ENCODE results near the gene S100B. TPM values are rescaled to one million over a fixed set of nuclear protein-coding genes. Genes with fewer than 3 reads are reported as not detected.
"Not testable (repeated sequence)": the region's sequence is repeated elsewhere in the genome, so short reads cannot be mapped to it uniquely, and the experiment has no call there.

The S100B gene
- total RNA-seq, 1 donor from 2014 or later: 29.9 TPM

- no peak for DNase-seq (ENCODE audit: low read depth, low spot score)
- H3K27me3 Mint-ChIP-seq (ENCODE audit: low read depth): no peaks in the 10 kb centered on the region
- H3K9me3 Mint-ChIP-seq: peaks cover 4% of the 10 kb centered on the region
- peaks cover 40% of the 10 kb centered on the region for H3K4me1 Mint-ChIP-seq
- H3K27ac Mint-ChIP-seq (ENCODE audit: unreplicated experiment): peak overlapping the region; percentile 97
- H3K36me3 Mint-ChIP-seq (ENCODE audit: low read depth): peaks cover 2% of the 10 kb centered on the region
- TF ChIP-seq CTCF (conservative IDR thresholded peaks at IDR 0.05): no peak
- H3K4me3 Mint-ChIP-seq: peak overlapping the region; percentile 96
Measured at GRCh38 chr21:46634427-46634826, 29.5 kb upstream of the S100B start.

DNA sequence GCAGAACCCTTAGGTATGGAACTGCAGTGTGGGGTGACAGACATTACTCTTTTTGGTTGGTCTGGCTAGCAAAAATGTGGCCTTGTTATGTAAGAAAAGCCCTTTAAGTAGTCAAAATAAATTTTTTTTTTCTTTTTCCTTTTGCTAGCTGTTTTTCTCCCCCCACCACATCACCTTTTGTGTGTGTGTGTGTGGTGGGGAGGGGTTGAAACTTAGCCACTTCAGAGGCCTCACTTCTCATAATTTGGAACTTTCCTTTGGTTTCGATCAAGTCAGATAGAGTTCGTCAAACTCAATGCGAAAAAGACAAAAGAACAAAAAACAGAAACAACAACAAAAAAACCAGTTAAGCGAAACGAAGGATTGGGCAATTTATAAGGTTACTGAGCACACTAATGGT lies 28.7 kb upstream of the S100B start:
- Mint-ChIP-seq H3K27me3 (ENCODE audit: low read depth) (no peaks in the 10 kb centered on the region), H3K27ac (ENCODE audit: unreplicated experiment) (peak overlapping the region; percentile 80), H3K4me1 (peaks cover 33% of the 10 kb centered on the region), H3K9me3 (peaks cover 4% of the 10 kb centered on the region), H3K36me3 (ENCODE audit: low read depth) (peaks cover 2% of the 10 kb centered on the region), H3K4me3 (peak overlapping the region; percentile 96)
- no peak for DNase-seq (ENCODE audit: low read depth, low spot score)
- no peak for TF ChIP-seq CTCF (conservative IDR thresholded peaks at IDR 0.05)

GRCh38 chr21:46630915-46631314 lies 26.0 kb upstream of the S100B start:
- H3K4me3 Mint-ChIP-seq; H3K27ac Mint-ChIP-seq (ENCODE audit: unreplicated experiment); DNase-seq (ENCODE audit: low read depth, low spot score); H3K27me3 Mint-ChIP-seq (ENCODE audit: low read depth); H3K36me3 Mint-ChIP-seq (ENCODE audit: low read depth): not testable (repeated sequence)
- H3K4me1 Mint-ChIP-seq: peaks cover 18% of the 10 kb centered on the region
- peaks cover 11% of the 10 kb centered on the region for H3K9me3 Mint-ChIP-seq

DNA sequence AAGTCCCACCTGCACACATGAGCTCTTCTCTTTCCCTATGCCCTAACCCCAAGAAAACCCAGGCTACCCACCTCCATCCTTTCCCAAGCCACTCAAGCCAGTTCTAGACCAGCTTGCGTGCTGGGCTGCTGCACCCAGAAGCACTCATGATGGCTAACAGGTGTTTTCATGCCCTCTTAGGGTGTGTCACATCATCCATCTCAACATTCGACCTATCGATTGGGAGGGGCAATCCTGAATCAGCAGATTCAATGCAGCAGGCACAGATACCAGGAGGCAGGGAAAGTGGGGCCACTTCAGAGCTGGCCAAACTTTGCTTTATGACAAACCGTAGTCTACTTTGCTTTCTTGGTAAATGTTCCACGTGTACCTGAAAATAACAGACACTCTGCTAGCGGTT lies 24.0 kb upstream of the S100B start:
- peaks cover 14% of the 10 kb centered on the region for H3K9me3 Mint-ChIP-seq
- no peak for DNase-seq (ENCODE audit: low read depth, low spot score)
- peaks cover 12% of the 10 kb centered on the region for H3K4me1 Mint-ChIP-seq
- H3K36me3 Mint-ChIP-seq (ENCODE audit: low read depth): no peaks in the 10 kb centered on the region
- TF ChIP-seq CTCF (conservative IDR thresholded peaks at IDR 0.05): no peak
- no peaks in the 10 kb centered on the region for H3K27me3 Mint-ChIP-seq (ENCODE audit: low read depth)
- H3K4me3 Mint-ChIP-seq: no peak overlapping the region
- H3K27ac Mint-ChIP-seq (ENCODE audit: unreplicated experiment): no peak overlapping the region

- no peaks in the 10 kb centered on the region for H3K36me3 Mint-ChIP-seq (ENCODE audit: low read depth)
- H3K4me1 Mint-ChIP-seq: peaks cover 19% of the 10 kb centered on the region
- no peak overlapping the region for H3K27ac Mint-ChIP-seq (ENCODE audit: unreplicated experiment)
- TF ChIP-seq CTCF (conservative IDR thresholded peaks at IDR 0.05): no peak
- no peak for DNase-seq (ENCODE audit: low read depth, low spot score)
- peak overlapping the region; percentile 21 for H3K4me3 Mint-ChIP-seq
- peaks cover 14% of the 10 kb centered on the region for H3K9me3 Mint-ChIP-seq
- H3K27me3 Mint-ChIP-seq (ENCODE audit: low read depth): no peaks in the 10 kb centered on the region
Measured at GRCh38 chr21:46627726-46628125, 22.8 kb upstream of the S100B start.

GRCh38 chr21:46626975-46627501 lies 22.2 kb upstream of the S100B start:
- no peak for DNase-seq (ENCODE audit: low read depth, low spot score)
- Mint-ChIP-seq H3K4me3 (no peak overlapping the region), H3K4me1 (peaks cover 26% of the 10 kb centered on the region), H3K36me3 (ENCODE audit: low read depth) (no peaks in the 10 kb centered on the region), H3K9me3 (peaks cover 14% of the 10 kb centered on the region), H3K27ac (ENCODE audit: unreplicated experiment) (peak overlapping the region; percentile 43), H3K27me3 (ENCODE audit: low read depth) (no peaks in the 10 kb centered on the region)
- TF ChIP-seq CTCF (conservative IDR thresholded peaks at IDR 0.05): no peak
